Lower leg skin (tissue), 3 donors: ENCODE data around the gene DLGAP4.

ENCODE experiments used
- CTCF ChIP-seq, 3 donors: fragments of 450-650 bp; IDR thresholded peaks; one replicate each; pipeline ENCODE4 v1.5.1; 2016; ENCODE audit warnings: antibody characterized with exemption in 3 of 3, mild to moderate bottlenecking in 3 of 3, moderate library complexity in 2 of 3
- POLR2A ChIP-seq, 2 donors: fragments of 450-650 bp; IDR thresholded peaks; one replicate each; pipeline ENCODE4 v1.6.1; 2016 to 2017; ENCODE audit warnings: antibody characterized with exemption in 2 of 2, mild to moderate bottlenecking in 1 of 2, moderate library complexity in 1 of 2

GRCh38 chr20:36341331-36342020 lies 35.3 kb downstream of the DLGAP4 start:
- TF ChIP-seq POLR2A (IDR thresholded peaks at IDR 0.05) (no peak), CTCF (IDR thresholded peaks at IDR 0.05) (no peak)
